ENCODE measurements around the gene CEP131.

The CEP131 gene

GRCh38 chr17:81246679-81247338 lies 24.0 kb upstream of the CEP131 start:
- no peak overlapping the region for H3K4me3 ChIP-seq (ENCODE audit: severe bottlenecking)
- no peak overlapping the region for H3K27ac ChIP-seq (ENCODE audit: poor library complexity, severe bottlenecking)
- ATAC-seq (ENCODE audit: low read depth) (0 out of 3 replicates have a peak, but pooled peaks have one; percentile 1), DNase-seq (ENCODE audit: low spot score) (no peak)
- peaks cover 17% of the 10 kb centered on the region for H3K36me3 ChIP-seq (ENCODE audit: low read depth)
- no peaks in the 10 kb centered on the region for H3K4me1 ChIP-seq (ENCODE audit: insufficient read depth, poor library complexity, severe bottlenecking)
- no peaks in the 10 kb centered on the region for H3K27me3 ChIP-seq (ENCODE audit: insufficient read depth, poor library complexity, severe bottlenecking)
- TF ChIP-seq CTCF (IDR thresholded peaks at IDR 0.05; ENCODE audit: poor library complexity, severe bottlenecking), result no peak
- H3K9me3 ChIP-seq (ENCODE audit: severe bottlenecking), result no peaks in the 10 kb centered on the region

DNA sequence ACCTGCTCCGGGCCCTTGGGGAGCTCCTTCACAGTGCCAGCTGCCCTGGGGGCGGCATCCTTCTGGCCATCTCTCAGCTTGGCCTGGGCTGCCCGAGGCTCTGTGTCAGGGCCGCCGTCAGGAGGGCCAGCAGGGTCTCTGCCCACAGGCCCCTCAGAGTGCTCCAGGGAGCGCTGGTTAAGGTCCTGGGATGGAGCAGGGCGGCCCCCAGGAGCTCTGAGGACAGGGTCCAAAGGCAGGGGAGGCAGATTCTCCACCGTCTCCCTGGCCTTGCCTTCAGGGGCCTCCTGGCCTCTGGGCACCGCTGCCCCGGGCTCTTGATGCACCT lies 23.5 kb upstream of the CEP131 start:
- Histone ChIP-seq H3K27me3 (ENCODE audit: insufficient read depth, poor library complexity, severe bottlenecking) (no peaks in the 10 kb centered on the region), H3K4me1 (ENCODE audit: insufficient read depth, poor library complexity, severe bottlenecking) (no peaks in the 10 kb centered on the region), H3K27ac (ENCODE audit: poor library complexity, severe bottlenecking) (no peak overlapping the region), H3K4me3 (ENCODE audit: severe bottlenecking) (no peak overlapping the region), H3K36me3 (ENCODE audit: low read depth) (peaks cover 17% of the 10 kb centered on the region), H3K9me3 (ENCODE audit: severe bottlenecking) (no peaks in the 10 kb centered on the region)
- ATAC-seq (ENCODE audit: low read depth) (no peak), DNase-seq (ENCODE audit: low spot score) (no peak)
- TF ChIP-seq CTCF (IDR thresholded peaks at IDR 0.05; ENCODE audit: poor library complexity, severe bottlenecking), result no peak

- no peak; the same call in 2 of the 3 replicates for ATAC-seq (ENCODE audit: low read depth)
- no peaks in the 10 kb centered on the region for H3K9me3 ChIP-seq (ENCODE audit: severe bottlenecking)
- no peaks in the 10 kb centered on the region for H3K4me1 ChIP-seq (ENCODE audit: insufficient read depth, poor library complexity, severe bottlenecking)
- H3K4me3 ChIP-seq (ENCODE audit: severe bottlenecking), result no peak overlapping the region
- DNase-seq (ENCODE audit: low spot score), result no peak
- H3K36me3 ChIP-seq (ENCODE audit: low read depth), result peaks cover 18% of the 10 kb centered on the region
- no peaks in the 10 kb centered on the region for H3K27me3 ChIP-seq (ENCODE audit: insufficient read depth, poor library complexity, severe bottlenecking)
- no peak overlapping the region for H3K27ac ChIP-seq (ENCODE audit: poor library complexity, severe bottlenecking)
- no peak for TF ChIP-seq CTCF (IDR thresholded peaks at IDR 0.05; ENCODE audit: poor library complexity, severe bottlenecking)
Observed at GRCh38 chr17:81245665-81246342, 23.0 kb upstream of the CEP131 start.

DNA sequence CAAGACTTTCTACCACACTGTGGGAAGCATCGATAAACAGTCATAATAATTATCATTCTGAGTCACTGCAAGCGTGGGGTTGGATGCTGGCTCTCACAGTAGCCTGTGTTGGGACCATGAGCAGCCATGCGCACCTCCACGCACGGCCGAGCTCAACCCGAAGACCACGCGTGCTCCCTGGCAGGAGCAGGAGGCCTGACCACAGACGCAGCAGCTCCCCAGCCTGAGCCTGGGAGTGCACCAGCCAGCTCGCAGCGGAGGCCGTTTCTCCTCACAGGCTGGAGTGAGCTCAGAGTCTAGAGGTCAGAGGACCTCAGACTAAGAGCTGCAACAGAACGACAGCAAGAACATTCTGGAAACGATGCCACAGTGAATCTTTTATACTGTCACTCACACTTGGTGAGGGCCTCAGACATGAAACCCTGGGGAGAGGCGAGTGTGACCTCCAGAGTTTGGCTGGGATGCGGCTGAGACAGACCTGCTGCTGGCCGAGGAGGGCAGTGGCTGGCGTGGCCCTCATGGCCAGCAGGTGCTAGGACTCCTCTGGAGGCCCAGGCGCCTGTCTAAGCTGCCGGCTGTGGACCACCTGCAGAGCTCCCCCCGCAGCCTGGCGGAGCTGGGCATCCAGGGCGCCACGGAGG lies 22.4 kb upstream of the CEP131 start:
- Histone ChIP-seq H3K4me3 (ENCODE audit: severe bottlenecking) (no peak overlapping the region), H3K9me3 (ENCODE audit: severe bottlenecking) (no peaks in the 10 kb centered on the region), H3K4me1 (ENCODE audit: insufficient read depth, poor library complexity, severe bottlenecking) (no peaks in the 10 kb centered on the region), H3K27ac (ENCODE audit: poor library complexity, severe bottlenecking) (no peak overlapping the region), H3K27me3 (ENCODE audit: insufficient read depth, poor library complexity, severe bottlenecking) (no peaks in the 10 kb centered on the region), H3K36me3 (ENCODE audit: low read depth) (peaks cover 21% of the 10 kb centered on the region)
- no peak for TF ChIP-seq CTCF (IDR thresholded peaks at IDR 0.05; ENCODE audit: poor library complexity, severe bottlenecking)
- ATAC-seq (ENCODE audit: low read depth), result peak; percentile 2; the same call in 1 of the 3 replicates
- DNase-seq (ENCODE audit: low spot score), result no peak
